Measurements from ENCODE around the gene TTC39C.

GRCh38 chr18:24108641-24109040 lies 94.1 kb downstream of the TTC39C start:
- no peak for TF ChIP-seq CTCF (conservative IDR thresholded peaks at IDR 0.05)
- no peak for TF ChIP-seq ZFX (IDR thresholded peaks at IDR 0.05)
